MM.1S (cell line): ENCODE data around the gene GINS2.

Experiments
- DNase-seq: peaks from one replicate; pipeline ENCODE4 v3.0.0-alpha.2; 2015
- H2AFZ ChIP-seq: fragments of 300-600 bp; sonication (generic); 2 replicates; pipeline ENCODE4 v1.6.0; 2016; ENCODE audit warnings: antibody characterized with exemption, low read length
- H3F3A ChIP-seq: fragments of 300-600 bp; sonication (generic); 2 replicates; pipeline ENCODE4 v1.6.1; 2016; ENCODE audit warnings: mild to moderate bottlenecking, antibody characterized with exemption, low read length, moderate library complexity, mixed read lengths; ENCODE audit not compliant: insufficient read depth
- H3K27ac ChIP-seq: fragments of 300-600 bp; sonication (generic); 2 replicates; pipeline ENCODE4 v1.5.1; 2016; ENCODE audit warnings: mild to moderate bottlenecking, low read length
- H3K27me3 ChIP-seq: fragments of 300-600 bp; sonication (generic); replicated peaks from 2 replicates; pipeline ENCODE4 v1.6.0; 2016; ENCODE audit warnings: low read length; ENCODE audit not compliant: insufficient read depth
- H3K36me3 ChIP-seq: fragments of 300-600 bp; sonication (generic); replicated peaks from 2 replicates; pipeline ENCODE4 v1.6.1; 2016; ENCODE audit warnings: mild to moderate bottlenecking, low read length, mixed read lengths; ENCODE audit not compliant: insufficient read depth
- H3K4me1 ChIP-seq: fragments of 300-600 bp; sonication (generic); 2 replicates; pipeline ENCODE4 v1.6.1; 2016; ENCODE audit warnings: low read length, mixed read lengths
- H3K4me2 ChIP-seq: fragments of 300-600 bp; sonication (generic); 2 replicates; pipeline ENCODE4 v1.6.0; 2016; ENCODE audit warnings: low read depth, low read length
- H3K4me3 ChIP-seq: fragments of 300-600 bp; sonication (generic); 2 replicates; pipeline ENCODE4 v1.5.1; 2016; ENCODE audit warnings: low read length, mixed read lengths
- H3K79me2 ChIP-seq: fragments of 300-600 bp; sonication (generic); 2 replicates; pipeline ENCODE4 v1.6.1; 2016; ENCODE audit warnings: mixed run types, low read length, mixed read lengths
- H3K9ac ChIP-seq: fragments of 300-600 bp; sonication (generic); 2 replicates; pipeline ENCODE4 v1.6.1; 2016; ENCODE audit warnings: low read length, mixed read lengths
- H3K9me2 ChIP-seq: fragments of 300-600 bp; sonication (generic); replicated peaks from 2 replicates; pipeline ENCODE4 v1.6.1; 2016; ENCODE audit warnings: mild to moderate bottlenecking, low read length, mixed read lengths; ENCODE audit not compliant: insufficient read depth
- H3K9me3 ChIP-seq: fragments of 300-600 bp; sonication (generic); replicated peaks from 2 replicates; pipeline ENCODE4 v1.6.1; 2016; ENCODE audit warnings: mild to moderate bottlenecking, low read length, mixed read lengths; ENCODE audit not compliant: insufficient read depth
- H4K20me1 ChIP-seq: fragments of 300-600 bp; sonication (generic); 2 replicates; pipeline ENCODE4 v1.6.1; 2016; ENCODE audit warnings: mild to moderate bottlenecking, low read length, moderate library complexity, mixed read lengths; ENCODE audit not compliant: insufficient read depth
- EZH2 ChIP-seq: fragments of 300-600 bp; sonication (generic); optimal IDR thresholded peaks from 2 replicates; pipeline ENCODE3; 2017; ENCODE audit warnings: low read depth, mild to moderate bottlenecking, antibody characterized with exemption, low read length, mixed read lengths
- EZH2phosphoT487 ChIP-seq: fragments of 300-600 bp; sonication (generic); IDR thresholded peaks from 2 replicates; pipeline ENCODE4 v1.6.1; 2018; ENCODE audit warnings: antibody characterized with exemption, low read length
- TF ChIP-seq, protein P1 (sequence below): fragments of 300-600 bp; sonication (generic); IDR thresholded peaks from 2 replicates; pipeline ENCODE4 v1.5.1; 2016; ENCODE audit warnings: antibody characterized with exemption, low read length, mixed read lengths

GINS2 gene

DNA sequence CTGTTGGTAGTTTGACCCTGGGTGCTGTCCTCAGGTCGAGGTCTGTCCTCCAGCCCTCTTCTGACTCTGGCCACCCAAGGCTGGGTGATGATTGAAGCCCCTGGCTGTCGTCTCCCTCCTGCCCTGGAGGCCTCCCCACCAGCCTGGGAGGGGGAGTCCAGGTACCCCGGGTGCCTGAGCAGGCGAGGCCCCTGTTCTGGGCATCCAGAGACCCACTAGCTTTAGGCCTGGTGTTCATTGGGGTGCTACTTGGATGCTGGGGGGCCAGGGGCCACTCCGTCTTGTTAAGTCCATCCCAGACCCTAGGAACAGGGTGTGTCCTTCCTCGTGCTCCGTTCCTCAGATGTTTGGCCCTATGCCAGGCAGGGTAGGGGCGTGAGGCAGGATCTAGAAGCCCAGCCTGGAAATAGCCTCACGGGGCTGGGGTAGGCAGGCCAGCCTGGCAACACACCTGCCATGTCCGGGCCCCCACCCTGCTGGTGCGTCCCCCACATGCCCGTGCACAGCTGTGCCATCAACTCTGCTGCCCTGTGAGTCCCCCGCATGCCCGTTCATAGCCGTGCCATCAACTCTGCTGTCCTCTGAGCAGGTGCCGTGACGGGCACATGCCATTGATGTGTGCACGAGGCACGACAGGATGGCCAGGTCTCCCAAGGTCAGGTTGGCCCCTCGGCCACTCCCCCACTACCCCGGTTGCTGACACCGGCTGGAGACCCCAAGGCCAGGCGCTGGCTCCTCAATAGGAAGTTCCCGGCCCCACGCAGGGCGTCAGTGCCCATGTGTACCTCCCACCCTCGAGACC is 36.9 kb downstream of the GINS2 start:
- no peak for TF ChIP-seq EZH2phosphoT487
- TF ChIP-seq, protein P1, sequence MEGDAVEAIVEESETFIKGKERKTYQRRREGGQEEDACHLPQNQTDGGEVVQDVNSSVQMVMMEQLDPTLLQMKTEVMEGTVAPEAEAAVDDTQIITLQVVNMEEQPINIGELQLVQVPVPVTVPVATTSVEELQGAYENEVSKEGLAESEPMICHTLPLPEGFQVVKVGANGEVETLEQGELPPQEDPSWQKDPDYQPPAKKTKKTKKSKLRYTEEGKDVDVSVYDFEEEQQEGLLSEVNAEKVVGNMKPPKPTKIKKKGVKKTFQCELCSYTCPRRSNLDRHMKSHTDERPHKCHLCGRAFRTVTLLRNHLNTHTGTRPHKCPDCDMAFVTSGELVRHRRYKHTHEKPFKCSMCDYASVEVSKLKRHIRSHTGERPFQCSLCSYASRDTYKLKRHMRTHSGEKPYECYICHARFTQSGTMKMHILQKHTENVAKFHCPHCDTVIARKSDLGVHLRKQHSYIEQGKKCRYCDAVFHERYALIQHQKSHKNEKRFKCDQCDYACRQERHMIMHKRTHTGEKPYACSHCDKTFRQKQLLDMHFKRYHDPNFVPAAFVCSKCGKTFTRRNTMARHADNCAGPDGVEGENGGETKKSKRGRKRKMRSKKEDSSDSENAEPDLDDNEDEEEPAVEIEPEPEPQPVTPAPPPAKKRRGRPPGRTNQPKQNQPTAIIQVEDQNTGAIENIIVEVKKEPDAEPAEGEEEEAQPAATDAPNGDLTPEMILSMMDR = no peak
- DNase-seq = no peak
- no peaks in the 10 kb centered on the region for H3F3A ChIP-seq
- H4K20me1 ChIP-seq = no peaks in the 10 kb centered on the region
- no peaks in the 10 kb centered on the region for H3K9me2 ChIP-seq
- H3K9ac ChIP-seq = no peak overlapping the region
- H3K4me1 ChIP-seq = no peaks in the 10 kb centered on the region
- no peaks in the 10 kb centered on the region for H3K27me3 ChIP-seq
- H3K4me3 ChIP-seq = no peak overlapping the region
- no peaks in the 10 kb centered on the region for H3K9me3 ChIP-seq
- H2AFZ ChIP-seq = no peak overlapping the region
- no peak overlapping the region for H3K27ac ChIP-seq
- H3K36me3 ChIP-seq = no peaks in the 10 kb centered on the region
- no peaks in the 10 kb centered on the region for H3K79me2 ChIP-seq
- no peak overlapping the region for H3K4me2 ChIP-seq

DNA sequence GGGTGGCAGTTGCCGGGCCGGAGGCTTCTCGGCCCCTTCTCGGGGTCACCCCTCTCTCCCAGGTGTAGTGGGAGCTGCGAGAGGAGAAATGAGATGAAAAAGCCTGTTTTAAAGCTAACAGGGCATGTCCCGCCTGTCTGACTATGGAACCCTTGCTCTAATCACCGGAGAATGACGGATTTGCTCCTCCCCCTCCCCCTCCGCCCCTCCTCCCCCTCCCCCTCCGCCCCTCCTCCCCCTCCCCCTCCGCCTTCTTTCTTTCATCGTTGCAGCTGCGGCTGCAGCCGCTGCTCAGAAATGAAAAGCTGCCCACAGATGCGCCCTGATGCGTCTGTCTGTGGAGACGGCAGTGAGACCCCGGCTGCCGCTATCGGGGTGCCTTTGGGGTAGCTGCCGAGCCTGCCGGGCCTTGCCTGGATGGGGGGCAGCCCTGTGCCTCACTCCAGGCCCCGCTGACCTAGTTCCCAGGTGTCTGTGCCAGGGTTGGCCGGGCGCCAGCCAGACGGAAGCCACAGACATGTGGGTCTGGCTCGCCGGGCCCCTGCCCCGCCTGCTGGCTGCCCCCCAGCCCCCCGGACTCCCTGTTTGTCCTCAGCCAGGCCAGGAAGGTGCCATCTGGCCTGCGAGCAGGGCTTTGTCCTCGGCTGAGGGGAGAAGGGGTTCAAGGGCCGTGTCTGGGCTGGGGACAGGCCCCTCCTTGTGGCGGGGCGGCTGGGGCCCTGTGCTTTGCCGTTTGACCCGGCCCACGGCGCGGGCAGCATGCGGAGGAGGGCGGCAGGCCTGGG is 37.7 kb downstream of the GINS2 start:
- H3K79me2 ChIP-seq = no peaks in the 10 kb centered on the region
- H3K4me3 ChIP-seq = no peak overlapping the region
- no peak overlapping the region for H3K27ac ChIP-seq
- H3K9me2 ChIP-seq = no peaks in the 10 kb centered on the region
- H3K4me1 ChIP-seq = no peaks in the 10 kb centered on the region
- TF ChIP-seq, protein P1 = no peak
- TF ChIP-seq EZH2phosphoT487 (no peak), EZH2 (no peak)
- no peak overlapping the region for H3K9ac ChIP-seq
- H3K9me3 ChIP-seq = no peaks in the 10 kb centered on the region
- H3K27me3 ChIP-seq = no peaks in the 10 kb centered on the region
- H3F3A ChIP-seq = no peaks in the 10 kb centered on the region
- no peaks in the 10 kb centered on the region for H4K20me1 ChIP-seq
- H3K4me2 ChIP-seq = no peak overlapping the region
- no peak overlapping the region for H2AFZ ChIP-seq
- DNase-seq = no peak
- H3K36me3 ChIP-seq = no peaks in the 10 kb centered on the region

- Histone ChIP-seq H3K79me2 (no peaks in the 10 kb centered on the region), H2AFZ (no peak overlapping the region), H3K4me2 (no peak overlapping the region), H3K9me2 (no peaks in the 10 kb centered on the region), H3K9ac (no peak overlapping the region), H3K27me3 (no peaks in the 10 kb centered on the region), H4K20me1 (no peaks in the 10 kb centered on the region), H3K9me3 (no peaks in the 10 kb centered on the region), H3K4me3 (no peak overlapping the region), H3F3A (no peaks in the 10 kb centered on the region), H3K36me3 (no peaks in the 10 kb centered on the region), H3K4me1 (no peaks in the 10 kb centered on the region), H3K27ac (no peak overlapping the region)
- no peak for TF ChIP-seq EZH2phosphoT487
- TF ChIP-seq, protein P1 = no peak
- no peak for TF ChIP-seq EZH2
- DNase-seq = no peak
Measured at GRCh38 chr16:85650135-85650843, 38.5 kb downstream of the GINS2 start.
